Spinal cord (tissue), 10 donors: Measurements from ENCODE around the gene PARD3B. TPM values are rescaled to one million over a fixed set of nuclear protein-coding genes. Genes with fewer than 3 reads are reported as not detected.
A peak's percentile ranks its signal among the peaks of the same experiment; 100 is the strongest.

ENCODE experiments used
- DNase-seq, 6 donors: peaks; one replicate each; pipeline versions ENCODE4 v3.0.0 to v3.0.0-alpha.2; 2013 to 2015; ENCODE audit warnings: low spot score in 6 of 6, low read depth in 4 of 6
- H3K27ac ChIP-seq: one replicate; pipeline ENCODE4 v1.5.1; 2013; ENCODE audit warnings: low read depth, low read length, control low read depth
- H3K27me3 ChIP-seq: one replicate; pipeline ENCODE4 v1.6.1; 2013; ENCODE audit warnings: low read length; ENCODE audit not compliant: control insufficient read depth, insufficient read depth
- H3K36me3 ChIP-seq: one replicate; pipeline ENCODE4 v1.6.1; 2013; ENCODE audit warnings: low read length; ENCODE audit not compliant: control insufficient read depth, insufficient read depth
- H3K4me1 ChIP-seq: one replicate; pipeline ENCODE4 v1.6.1; 2013; ENCODE audit warnings: low read length; ENCODE audit not compliant: control insufficient read depth, insufficient read depth
- H3K4me3 ChIP-seq: one replicate; pipeline ENCODE4 v1.5.1; 2013; ENCODE audit warnings: low read depth, low read length, control low read depth
- H3K9me3 ChIP-seq: one replicate; pipeline ENCODE4 v1.6.1; 2013; ENCODE audit warnings: low read length; ENCODE audit not compliant: control insufficient read depth, insufficient read depth
- WGBS: methylation state at CpG from one replicate; pipeline ENCODE4 v1.1.5; 2013; ENCODE audit warnings: missing lambda C conversion rate; ENCODE audit not compliant: insufficient coverage; 5-methylcytosine and 5-hydroxymethylcytosine counted together
- polyA plus RNA-seq, 2 donors: library from polyadenylated mRNA; unstranded; fragments of 120-200 nt; gene quantifications; one replicate each; pipeline ENCODE4 v1.2.1, GENCODE V29; 2013; ENCODE audit not compliant: insufficient read length in 2 of 2
- total RNA-seq, 2 donors: library from RNA; depleted of rRNA in 1 of 2; stranded (reverse); fragments of 120-200 nt in 1 of 2; fragments of >200 nt in 1 of 2; gene quantifications; one replicate each; pipeline versions ENCODE4 v1.2.3 to v1.2.4, GENCODE V29; 2013 to 2014
- donor health status: healthy.

Gene PARD3B
- total and polyA plus RNA-seq, 4 donors, result 10.8 to 34.6 (median 22.1) TPM

DNA sequence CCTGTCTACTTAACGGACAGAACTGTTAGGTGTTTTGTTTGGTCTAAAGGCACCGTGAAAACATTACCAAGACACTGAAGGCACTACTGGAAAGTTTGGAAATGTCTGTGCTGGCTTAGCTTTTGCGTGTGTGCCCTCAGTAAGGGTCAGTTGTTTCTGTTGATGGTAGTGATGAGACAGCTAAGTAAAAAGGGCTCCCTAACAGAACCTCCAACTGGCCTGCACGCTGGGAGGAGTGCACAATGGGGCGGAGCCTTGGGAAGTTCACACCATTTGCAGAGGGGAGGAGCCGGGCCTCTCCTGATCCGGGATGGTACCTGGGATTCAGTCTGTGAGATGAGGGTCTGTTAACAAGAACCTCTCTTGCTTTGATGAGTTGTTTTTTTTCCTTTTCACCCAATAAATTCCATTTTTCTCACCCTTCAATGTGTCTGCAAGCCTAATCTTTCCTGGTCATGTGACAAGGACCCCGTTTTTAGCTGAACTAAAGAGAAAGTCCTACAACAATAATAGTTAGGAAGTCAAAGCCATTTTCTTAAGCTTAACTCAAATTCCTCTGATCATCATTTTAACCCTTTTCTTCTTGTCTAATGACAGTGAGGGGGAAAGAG, 368.7 kb downstream of the PARD3B start:
- H3K4me1 ChIP-seq, result no peaks in the 10 kb centered on the region
- no peaks in the 10 kb centered on the region for H3K9me3 ChIP-seq
- 72% methylated on average over 4 of the region's 8 CpGs for WGBS
- DNase-seq, result no peak
- H3K27me3 ChIP-seq, result no peaks in the 10 kb centered on the region
- no peak overlapping the region for H3K4me3 ChIP-seq
- no peak overlapping the region for H3K27ac ChIP-seq
- H3K36me3 ChIP-seq, result no peaks in the 10 kb centered on the region

DNA sequence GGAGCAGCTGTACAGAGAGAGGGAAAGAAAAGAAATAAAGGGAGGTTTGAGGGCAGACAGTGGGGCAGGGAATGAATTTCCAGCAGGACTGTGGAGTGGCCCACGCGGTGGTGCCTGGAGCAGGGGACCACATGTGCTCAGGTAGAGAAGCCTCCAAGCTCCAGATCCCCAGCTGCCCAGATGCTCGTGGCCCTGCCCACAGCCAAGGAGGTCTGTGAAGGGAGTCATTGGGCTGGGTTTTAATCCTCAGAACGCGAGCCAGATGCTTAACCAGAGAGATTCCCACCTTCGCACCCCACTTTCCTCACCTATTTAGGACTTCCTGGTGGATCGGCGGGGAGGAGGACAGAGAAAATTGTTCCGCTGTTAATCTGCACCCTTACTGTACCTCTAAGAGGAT, 369.4 kb downstream of the PARD3B start:
- DNase-seq, result no peak
- Histone ChIP-seq H3K9me3 (no peaks in the 10 kb centered on the region), H3K4me1 (no peaks in the 10 kb centered on the region), H3K4me3 (no peak overlapping the region), H3K27ac (no peak overlapping the region), H3K36me3 (no peaks in the 10 kb centered on the region), H3K27me3 (no peaks in the 10 kb centered on the region)
- WGBS, result 86% methylated on average over 2 of the region's 9 CpGs

DNA sequence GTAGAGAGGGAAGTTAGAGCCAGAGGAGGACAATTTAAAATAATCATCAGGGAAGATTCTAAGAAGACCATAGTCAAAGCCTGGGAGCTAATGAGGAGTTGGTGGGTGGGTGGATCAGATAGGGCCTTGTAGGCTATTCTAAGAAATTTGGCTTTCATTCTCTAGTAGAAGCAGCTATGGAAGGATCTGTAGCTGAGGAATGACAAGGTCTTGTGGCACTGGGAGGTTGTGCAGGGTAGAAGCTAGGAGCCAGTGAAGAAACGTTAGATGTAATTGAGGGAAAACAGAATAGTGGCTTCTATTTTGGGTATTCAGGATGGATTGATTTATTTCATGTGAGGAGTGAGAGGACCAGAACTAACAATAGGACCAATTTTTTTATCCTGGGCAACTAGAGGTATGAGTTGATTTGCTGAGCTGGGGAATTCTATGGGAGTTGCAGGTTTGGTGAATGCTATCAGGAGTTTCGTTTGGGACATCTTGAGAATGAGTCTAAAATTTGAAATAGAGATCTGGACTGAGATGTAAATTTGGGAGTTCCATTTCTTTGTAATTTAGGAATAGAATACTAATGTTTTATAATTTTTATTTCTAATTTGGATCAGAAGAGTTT, 371.9 kb downstream of the PARD3B start:
- H3K36me3 ChIP-seq, result no peaks in the 10 kb centered on the region
- WGBS, result 85% methylated on average over 2 of the region's 2 CpGs
- DNase-seq, result no peak
- no peaks in the 10 kb centered on the region for H3K4me1 ChIP-seq
- no peaks in the 10 kb centered on the region for H3K27me3 ChIP-seq
- no peak overlapping the region for H3K4me3 ChIP-seq
- no peak overlapping the region for H3K27ac ChIP-seq
- H3K9me3 ChIP-seq, result no peaks in the 10 kb centered on the region

DNA sequence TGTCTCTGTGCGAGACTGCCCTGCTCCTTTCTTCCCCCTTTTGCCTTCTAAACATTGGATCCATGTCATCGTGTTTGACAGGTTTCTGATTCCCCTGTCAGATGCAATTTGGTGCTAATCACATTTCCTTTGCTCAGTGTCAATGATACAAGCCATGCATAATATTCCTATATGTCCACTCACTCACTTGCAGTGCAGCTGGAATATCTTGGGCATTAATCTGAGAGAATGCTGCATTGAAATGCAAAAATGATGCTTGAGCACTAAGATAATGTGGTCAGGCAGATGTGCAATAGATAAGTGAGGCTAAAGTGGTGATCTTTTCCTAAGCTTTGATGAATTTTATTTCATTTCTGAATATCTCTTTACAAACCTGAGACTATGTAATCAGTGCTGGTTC, 375.5 kb downstream of the PARD3B start:
- H3K36me3 ChIP-seq, result no peaks in the 10 kb centered on the region
- WGBS, result 72% methylated on average over 2 of the region's 2 CpGs
- no peak overlapping the region for H3K27ac ChIP-seq
- DNase-seq, result peak in 1 of 6 donors; percentile 32
- H3K9me3 ChIP-seq, result no peaks in the 10 kb centered on the region
- no peaks in the 10 kb centered on the region for H3K27me3 ChIP-seq
- no peaks in the 10 kb centered on the region for H3K4me1 ChIP-seq
- H3K4me3 ChIP-seq, result no peak overlapping the region

DNA sequence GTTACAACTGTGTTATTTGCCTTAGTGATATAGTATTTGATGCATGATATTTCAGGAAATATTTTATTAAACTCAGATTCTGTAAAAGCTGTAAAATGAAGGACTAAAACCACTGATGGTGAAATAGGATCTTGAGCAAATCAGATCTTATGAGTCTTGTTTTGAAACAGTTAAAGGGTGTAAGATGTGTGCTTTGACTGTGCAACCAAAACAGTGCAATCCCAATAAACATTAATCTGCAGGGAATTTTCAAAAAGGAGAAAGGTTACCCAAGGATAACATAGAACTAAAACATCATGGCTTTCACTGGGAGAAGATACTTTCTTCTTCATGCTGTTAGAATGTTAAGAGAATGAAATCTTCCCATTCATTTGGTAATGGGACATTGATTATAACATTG, 378.7 kb downstream of the PARD3B start:
- no peaks in the 10 kb centered on the region for H3K4me1 ChIP-seq
- H3K27me3 ChIP-seq, result no peaks in the 10 kb centered on the region
- H3K4me3 ChIP-seq, result no peak overlapping the region
- H3K36me3 ChIP-seq, result no peaks in the 10 kb centered on the region
- no peak overlapping the region for H3K27ac ChIP-seq
- peak in 1 of 6 donors; percentile 17 for DNase-seq
- H3K9me3 ChIP-seq, result no peaks in the 10 kb centered on the region

DNA sequence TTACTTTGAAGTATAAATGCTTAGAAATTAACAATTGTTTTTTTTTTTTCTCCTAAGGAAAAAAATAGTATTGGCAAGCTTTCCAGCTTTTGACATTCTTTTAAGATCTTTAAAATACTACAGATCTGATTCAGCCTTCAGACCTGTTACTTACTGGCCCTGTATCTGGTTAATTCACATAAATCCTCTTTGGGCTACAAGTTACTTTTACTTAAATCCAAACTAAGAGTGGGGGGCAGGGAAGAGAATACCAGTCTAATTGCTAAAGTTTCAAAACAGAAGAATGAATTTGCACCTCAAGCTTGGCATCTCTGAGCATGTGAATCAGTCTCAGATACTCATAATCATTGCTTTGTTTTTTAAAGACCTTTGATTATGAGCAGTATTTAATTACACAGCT, 386.3 kb downstream of the PARD3B start:
- no peaks in the 10 kb centered on the region for H3K27me3 ChIP-seq
- H3K4me1 ChIP-seq, result no peaks in the 10 kb centered on the region
- H3K36me3 ChIP-seq, result no peaks in the 10 kb centered on the region
- H3K9me3 ChIP-seq, result no peaks in the 10 kb centered on the region
- DNase-seq, result no peak
- H3K27ac ChIP-seq, result no peak overlapping the region
- no peak overlapping the region for H3K4me3 ChIP-seq

DNA sequence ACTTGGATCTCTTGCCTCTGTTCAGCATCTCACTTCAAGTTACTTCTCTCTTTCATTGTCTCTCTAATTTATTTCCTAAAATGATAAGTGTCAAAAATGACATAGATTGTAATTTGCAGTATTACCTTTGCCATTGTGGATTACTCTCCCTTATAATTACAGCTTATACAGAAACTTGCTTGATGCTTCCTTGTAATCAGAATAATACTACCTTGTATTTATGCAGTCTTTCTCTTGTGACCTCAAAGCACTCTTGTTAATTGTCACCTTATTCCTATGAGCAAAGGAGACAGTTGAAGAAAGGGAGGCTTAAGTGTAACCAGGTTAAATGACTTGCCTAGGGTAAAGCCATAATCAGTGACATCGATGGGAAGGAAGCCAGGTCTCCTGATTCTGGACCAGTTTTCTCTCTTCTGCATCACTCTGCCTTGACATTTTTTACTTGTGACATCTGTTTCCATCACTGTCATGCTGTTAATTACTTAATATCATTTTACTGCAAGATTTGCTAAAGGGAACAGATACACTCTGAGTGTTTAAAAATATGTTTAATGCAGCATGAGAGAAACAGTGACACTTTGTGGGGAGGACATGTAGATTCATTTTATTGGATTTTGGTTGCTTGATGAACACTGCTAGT, 388.6 kb downstream of the PARD3B start:
- Histone ChIP-seq H3K4me3 (no peak overlapping the region), H3K36me3 (no peaks in the 10 kb centered on the region), H3K27me3 (no peaks in the 10 kb centered on the region), H3K9me3 (no peaks in the 10 kb centered on the region), H3K4me1 (no peaks in the 10 kb centered on the region), H3K27ac (no peak overlapping the region)
- no CpG with 5 or more reads among the region's 1 CpG for WGBS
- DNase-seq, result peak in 1 of 6 donors; percentile 17

DNA sequence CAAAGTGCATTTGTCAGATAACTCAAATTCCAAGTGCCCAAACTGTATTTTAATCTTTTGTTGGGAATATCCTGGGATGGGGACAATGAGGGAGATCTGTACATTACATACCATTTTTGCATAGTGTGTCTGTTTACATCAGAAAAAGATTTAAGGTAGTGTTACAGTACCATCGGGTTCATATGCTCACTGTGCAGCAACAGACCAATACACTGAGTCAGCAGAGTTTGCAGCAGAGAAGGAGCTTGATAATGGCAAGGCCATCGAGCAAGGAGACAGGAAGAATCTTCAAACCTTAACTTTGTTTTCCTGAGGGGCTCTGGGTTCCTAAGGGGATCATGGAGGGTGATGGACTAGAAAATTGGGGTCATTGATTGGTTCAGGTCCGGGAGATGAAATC, 399.7 kb downstream of the PARD3B start:
- WGBS, result 87% methylated on average over 3 of the region's 3 CpGs
- H3K36me3 ChIP-seq, result no peaks in the 10 kb centered on the region
- H3K9me3 ChIP-seq, result peaks cover 2% of the 10 kb centered on the region
- no peak overlapping the region for H3K4me3 ChIP-seq
- H3K4me1 ChIP-seq, result no peaks in the 10 kb centered on the region
- no peak overlapping the region for H3K27ac ChIP-seq
- no peak for DNase-seq
- H3K27me3 ChIP-seq, result no peaks in the 10 kb centered on the region

DNA sequence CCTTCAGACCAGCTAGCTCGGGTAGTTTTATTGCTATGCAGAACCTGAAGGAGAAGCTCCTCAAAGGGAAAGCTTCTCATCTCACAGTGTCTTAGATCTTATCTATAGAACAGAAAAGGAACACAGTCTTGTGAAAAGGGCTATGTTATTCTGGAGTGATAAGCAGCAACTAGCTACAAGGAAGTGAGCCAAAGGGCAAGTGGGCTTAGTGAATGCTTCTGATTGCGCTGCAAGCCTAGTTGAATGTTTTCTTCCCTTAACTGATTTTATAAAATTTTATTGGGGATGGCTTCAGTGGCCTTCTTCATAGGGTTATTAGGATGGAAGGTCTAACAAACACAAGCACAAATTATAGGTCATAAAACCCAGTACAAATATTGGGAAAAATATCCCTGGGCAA, 400.1 kb downstream of the PARD3B start:
- no CpG with 5 or more reads among the region's 2 CpGs for WGBS
- no peak for DNase-seq
- H3K27me3 ChIP-seq, result no peaks in the 10 kb centered on the region

DNA sequence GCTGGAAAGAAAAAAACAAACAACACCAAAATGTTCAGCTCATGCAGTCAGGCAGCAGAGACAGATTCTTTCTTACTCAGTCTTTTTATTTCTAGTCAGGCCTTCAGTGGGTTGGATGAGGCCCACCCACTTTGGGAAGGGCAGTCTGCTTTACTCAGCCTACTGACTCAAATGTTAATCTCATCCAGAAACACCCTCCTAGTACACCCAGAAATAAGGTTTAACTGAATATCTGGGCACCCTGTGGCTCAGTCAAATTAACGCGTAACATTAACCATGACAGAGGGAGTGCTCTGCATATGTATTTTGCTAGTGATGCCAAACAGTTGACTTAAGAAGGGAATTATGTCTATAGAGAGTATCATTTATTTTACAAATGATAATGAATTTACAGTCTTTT, 401.6 kb downstream of the PARD3B start:
- no peak overlapping the region for H3K27ac ChIP-seq
- peaks cover 2% of the 10 kb centered on the region for H3K9me3 ChIP-seq
- no CpG with 5 or more reads among the region's 2 CpGs for WGBS
- DNase-seq, result no peak
- no peak overlapping the region for H3K4me3 ChIP-seq
- no peaks in the 10 kb centered on the region for H3K4me1 ChIP-seq
- H3K36me3 ChIP-seq, result no peaks in the 10 kb centered on the region
- H3K27me3 ChIP-seq, result no peaks in the 10 kb centered on the region

More for the DNA sequence above, 400.1 kb downstream of the PARD3B start:
- Histone ChIP-seq H3K4me1 (no peaks in the 10 kb centered on the region), H3K27ac (no peak overlapping the region), H3K9me3 (peaks cover 2% of the 10 kb centered on the region), H3K4me3 (no peak overlapping the region), H3K36me3 (no peaks in the 10 kb centered on the region)
